K562 (cell line): Measurements from ENCODE around the gene SND1. TPM values are rescaled to one million over a fixed set of nuclear protein-coding genes. Genes with fewer than 3 reads are reported as not detected.

Experiments
- CC2D1A ChIP-seq: fragments of 450-650 bp; IDR thresholded peaks from 2 replicates; pipeline ENCODE4 v1.6.1; 2017; ENCODE audit warnings: mild to moderate bottlenecking
- DDX20 ChIP-seq: fragments of 450-650 bp; IDR thresholded peaks from 2 replicates; pipeline ENCODE4 v1.6.1; 2016; ENCODE audit warnings: missing genetic modification characterization, low read depth, mild to moderate bottlenecking, missing compliant biosample characterization, moderate library complexity
- EP400 ChIP-seq: fragments of 450-650 bp; IDR thresholded peaks from 2 replicates; pipeline ENCODE4 v1.6.1; 2017; ENCODE audit warnings: antibody characterized with exemption, mild to moderate bottlenecking, moderate library complexity
- ERF ChIP-seq: fragments of 450-650 bp; formaldehyde crosslinking; IDR thresholded peaks from 2 replicates; pipeline ENCODE4 v1.4.0; 2020; ENCODE audit warnings: mild to moderate bottlenecking, mixed read lengths
- KLF10 ChIP-seq: fragments of 250-450 bp; sonication (Bioruptor Pico); IDR thresholded peaks from 2 replicates; pipeline ENCODE4 v1.6.1; 2021; ENCODE audit warnings: matching md5 sums
- L3MBTL2 ChIP-seq: fragments of 450-650 bp; IDR thresholded peaks from 2 replicates; pipeline ENCODE4 v1.6.1; 2016; ENCODE audit warnings: mild to moderate bottlenecking, moderate library complexity
- MAFG ChIP-seq: fragments of 450-650 bp; conservative IDR thresholded peaks from 2 replicates; pipeline ENCODE4 v1.6.1; 2016; ENCODE audit warnings: missing genetic modification characterization, missing compliant biosample characterization
- NCOA4 ChIP-seq: fragments of 450-650 bp; IDR thresholded peaks from 2 replicates; pipeline ENCODE4 v1.6.1; 2018; ENCODE audit warnings: mild to moderate bottlenecking; ENCODE audit not compliant: partially characterized antibody
- PRPF4 ChIP-seq: fragments of 200-400 bp; formaldehyde crosslinking; IDR thresholded peaks from one replicate; pipeline ENCODE4 v1.6.1; 2017; ENCODE audit warnings: low read length, low read depth, mild to moderate bottlenecking; ENCODE audit not compliant: insufficient read depth, poor library complexity, severe bottlenecking
- SPI1 ChIP-seq: IDR thresholded peaks from 2 replicates; pipeline ENCODE4 v1.6.1; 2011; ENCODE audit warnings: low read depth, low read length, control low read depth, borderline replicate concordance
- ZNF12 ChIP-seq: sonication (generic); formaldehyde crosslinking; IDR thresholded peaks from 2 replicates; pipeline ENCODE4 v1.4.0; 2020; ENCODE audit warnings: mild to moderate bottlenecking, missing genetic modification reagents
- ZNF217 ChIP-seq: sonication (generic); formaldehyde crosslinking; IDR thresholded peaks from 2 replicates; pipeline ENCODE4 v1.8.0; 2022; ENCODE audit warnings: mild to moderate bottlenecking, missing genetic modification reagents
- polyA plus RNA-seq, 8 experiments: library from polyadenylated mRNA; depleted of rRNA in 4 of 8; stranded (reverse) in 5 of 8; unstranded in 3 of 8; fragments of >200 nt; fragmentation: Nextera tagmentation in 2 of 8; fragmentation: Illumina TruSeq in 1 of 8; extraction: Ambion mirVana in 2 of 8; extraction: Trizol in 1 of 8; gene quantifications; 2 replicates each; pipeline versions ENCODE4 v1.2.1 to v1.2.3, GENCODE V29; 2011 to 2014; ENCODE audit warnings: inconsistent platforms in 1 of 8, missing spikeins in 1 of 8
- total RNA-seq, 7 experiments: library from RNA; depleted of rRNA in 6 of 7; stranded (reverse); fragments of >200 nt in 6 of 7; fragmentation: Illumina TruSeq in 2 of 7; extraction: Trizol in 2 of 7; gene quantifications; 2 replicates each; pipeline versions ENCODE4 v1.2.1 to v1.2.3, GENCODE V29; 2011 to 2021; ENCODE audit warnings: low replicate concordance in 1 of 7
- TF ChIP-seq, protein P1 (sequence below), 2 experiments: fragments of 450-650 bp in 1 of 2; sonication (generic) in 1 of 2; formaldehyde crosslinking in 1 of 2; IDR thresholded peaks; 2 replicates each; pipeline versions ENCODE4 v1.7.1 to v1.9.0; 2016 to 2022; ENCODE audit warnings: inconsistent platforms in 1 of 2, mild to moderate bottlenecking in 1 of 2, missing genetic modification reagents in 1 of 2
- TF ChIP-seq, protein P2 (sequence below): fragments of 200-800 bp; sonication (Bioruptor generic); IDR thresholded peaks from 2 replicates; pipeline ENCODE4 v1.6.1; 2017; ENCODE audit warnings: missing genetic modification characterization, missing compliant biosample characterization
- TF ChIP-seq, protein P3 (sequence below): fragments of 450-650 bp; IDR thresholded peaks from 2 replicates; pipeline ENCODE4 v1.6.1; 2017; ENCODE audit warnings: mild to moderate bottlenecking, moderate library complexity
- TF ChIP-seq, protein P4 (sequence below), 2 experiments: fragments of 450-650 bp in 1 of 2; sonication (generic) in 1 of 2; formaldehyde crosslinking; conservative IDR thresholded peaks; 2 replicates each; pipeline versions ENCODE4 v1.4.0 to v1.8.1; 2020 to 2022; ENCODE audit warnings: mild to moderate bottlenecking in 1 of 2, missing genetic modification reagents in 1 of 2

SND1 gene
- total and polyA plus RNA-seq, 9 of the 15 experiments (the other 6 are each of a cell fraction or from before 2014, with no cell fraction given): 46.5 to 307 (median 191) TPM

DNA sequence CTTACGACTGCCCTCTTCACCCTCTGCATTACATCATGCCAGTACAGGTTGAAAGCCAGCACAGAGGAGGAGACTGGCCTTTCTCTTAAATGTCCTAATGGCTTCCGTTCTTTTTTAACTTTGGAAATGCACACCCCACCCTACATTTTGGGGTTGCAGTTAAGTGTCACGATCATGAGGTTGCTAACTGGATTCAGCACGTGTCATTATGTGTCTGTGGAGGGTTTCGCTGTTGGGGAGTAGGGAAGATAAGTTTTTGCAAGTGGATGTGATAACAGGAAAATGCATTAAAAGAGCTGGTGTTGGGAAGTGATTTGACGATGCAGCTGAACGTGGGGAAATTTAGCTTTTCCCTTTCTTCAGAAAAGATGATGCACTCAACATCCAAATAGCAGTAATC, 243.4 kb downstream of the SND1 start (continued):
- TF ChIP-seq, protein P1, sequence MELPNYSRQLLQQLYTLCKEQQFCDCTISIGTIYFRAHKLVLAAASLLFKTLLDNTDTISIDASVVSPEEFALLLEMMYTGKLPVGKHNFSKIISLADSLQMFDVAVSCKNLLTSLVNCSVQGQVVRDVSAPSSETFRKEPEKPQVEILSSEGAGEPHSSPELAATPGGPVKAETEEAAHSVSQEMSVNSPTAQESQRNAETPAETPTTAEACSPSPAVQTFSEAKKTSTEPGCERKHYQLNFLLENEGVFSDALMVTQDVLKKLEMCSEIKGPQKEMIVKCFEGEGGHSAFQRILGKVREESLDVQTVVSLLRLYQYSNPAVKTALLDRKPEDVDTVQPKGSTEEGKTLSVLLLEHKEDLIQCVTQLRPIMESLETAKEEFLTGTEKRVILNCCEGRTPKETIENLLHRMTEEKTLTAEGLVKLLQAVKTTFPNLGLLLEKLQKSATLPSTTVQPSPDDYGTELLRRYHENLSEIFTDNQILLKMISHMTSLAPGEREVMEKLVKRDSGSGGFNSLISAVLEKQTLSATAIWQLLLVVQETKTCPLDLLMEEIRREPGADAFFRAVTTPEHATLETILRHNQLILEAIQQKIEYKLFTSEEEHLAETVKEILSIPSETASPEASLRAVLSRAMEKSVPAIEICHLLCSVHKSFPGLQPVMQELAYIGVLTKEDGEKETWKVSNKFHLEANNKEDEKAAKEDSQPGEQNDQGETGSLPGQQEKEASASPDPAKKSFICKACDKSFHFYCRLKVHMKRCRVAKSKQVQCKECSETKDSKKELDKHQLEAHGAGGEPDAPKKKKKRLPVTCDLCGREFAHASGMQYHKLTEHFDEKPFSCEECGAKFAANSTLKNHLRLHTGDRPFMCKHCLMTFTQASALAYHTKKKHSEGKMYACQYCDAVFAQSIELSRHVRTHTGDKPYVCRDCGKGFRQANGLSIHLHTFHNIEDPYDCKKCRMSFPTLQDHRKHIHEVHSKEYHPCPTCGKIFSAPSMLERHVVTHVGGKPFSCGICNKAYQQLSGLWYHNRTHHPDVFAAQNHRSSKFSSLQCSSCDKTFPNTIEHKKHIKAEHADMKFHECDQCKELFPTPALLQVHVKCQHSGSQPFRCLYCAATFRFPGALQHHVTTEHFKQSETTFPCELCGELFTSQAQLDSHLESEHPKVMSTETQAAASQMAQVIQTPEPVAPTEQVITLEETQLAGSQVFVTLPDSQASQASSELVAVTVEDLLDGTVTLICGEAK (IDR thresholded peaks at IDR 0.05): peak; percentile 8
- TF ChIP-seq, protein P1 (CRISPR knock-in tag; IDR thresholded peaks at IDR 0.05): no peak
- TF ChIP-seq EP400 (peak; percentile 43), DDX20 (tag) (no peak), L3MBTL2 (peak; percentile 47), ZNF217 (no peak), ERF (CRISPR knock-in tag) (0 out of 2 replicates have a peak, but pooled peaks have one; percentile 32), SPI1 (no peak), MAFG (tag) (0 out of 2 replicates have a peak, but pooled peaks have one; percentile 11), ZNF12 (no peak), KLF10 (no peak), NCOA4 (peak; percentile 49), CC2D1A (no peak), PRPF4 (no peak)
- TF ChIP-seq, protein P2, sequence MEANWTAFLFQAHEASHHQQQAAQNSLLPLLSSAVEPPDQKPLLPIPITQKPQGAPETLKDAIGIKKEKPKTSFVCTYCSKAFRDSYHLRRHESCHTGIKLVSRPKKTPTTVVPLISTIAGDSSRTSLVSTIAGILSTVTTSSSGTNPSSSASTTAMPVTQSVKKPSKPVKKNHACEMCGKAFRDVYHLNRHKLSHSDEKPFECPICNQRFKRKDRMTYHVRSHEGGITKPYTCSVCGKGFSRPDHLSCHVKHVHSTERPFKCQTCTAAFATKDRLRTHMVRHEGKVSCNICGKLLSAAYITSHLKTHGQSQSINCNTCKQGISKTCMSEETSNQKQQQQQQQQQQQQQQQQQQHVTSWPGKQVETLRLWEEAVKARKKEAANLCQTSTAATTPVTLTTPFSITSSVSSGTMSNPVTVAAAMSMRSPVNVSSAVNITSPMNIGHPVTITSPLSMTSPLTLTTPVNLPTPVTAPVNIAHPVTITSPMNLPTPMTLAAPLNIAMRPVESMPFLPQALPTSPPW (CRISPR knock-in tag): no peak
- TF ChIP-seq, protein P3, sequence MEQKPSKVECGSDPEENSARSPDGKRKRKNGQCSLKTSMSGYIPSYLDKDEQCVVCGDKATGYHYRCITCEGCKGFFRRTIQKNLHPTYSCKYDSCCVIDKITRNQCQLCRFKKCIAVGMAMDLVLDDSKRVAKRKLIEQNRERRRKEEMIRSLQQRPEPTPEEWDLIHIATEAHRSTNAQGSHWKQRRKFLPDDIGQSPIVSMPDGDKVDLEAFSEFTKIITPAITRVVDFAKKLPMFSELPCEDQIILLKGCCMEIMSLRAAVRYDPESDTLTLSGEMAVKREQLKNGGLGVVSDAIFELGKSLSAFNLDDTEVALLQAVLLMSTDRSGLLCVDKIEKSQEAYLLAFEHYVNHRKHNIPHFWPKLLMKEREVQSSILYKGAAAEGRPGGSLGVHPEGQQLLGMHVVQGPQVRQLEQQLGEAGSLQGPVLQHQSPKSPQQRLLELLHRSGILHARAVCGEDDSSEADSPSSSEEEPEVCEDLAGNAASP: no peak
- TF ChIP-seq, protein P4, sequence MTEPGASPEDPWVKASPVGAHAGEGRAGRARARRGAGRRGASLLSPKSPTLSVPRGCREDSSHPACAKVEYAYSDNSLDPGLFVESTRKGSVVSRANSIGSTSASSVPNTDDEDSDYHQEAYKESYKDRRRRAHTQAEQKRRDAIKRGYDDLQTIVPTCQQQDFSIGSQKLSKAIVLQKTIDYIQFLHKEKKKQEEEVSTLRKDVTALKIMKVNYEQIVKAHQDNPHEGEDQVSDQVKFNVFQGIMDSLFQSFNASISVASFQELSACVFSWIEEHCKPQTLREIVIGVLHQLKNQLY (CRISPR knock-in tag; conservative IDR thresholded peaks at IDR 0.05): no peak
